Measurements from ENCODE around the gene MAGT1. TPM values are rescaled to one million over a fixed set of nuclear protein-coding genes. Genes with fewer than 3 reads are reported as not detected.

The MAGT1 gene
- total RNA-seq = 53.9 and 70.5 TPM in 2 replicates

GRCh38 chrX:77894921-77895886 lies at the start of gene MAGT1:
Gene MAGT1, minus strand, starts transcription at chrX:77895435. Its CDS starts 25 bp downstream, at chrX:77895410.

GRCh38 chrX:77910108-77910840 lies 15.0 kb upstream of the MAGT1 start, which contains the start of gene ATP7A:
Gene ATP7A, plus strand, starts transcription at chrX:77910693. Its CDS starts 60,949 bp downstream, at chrX:77971642.

GRCh38 chrX:77899081-77899828 lies 4.0 kb upstream of the MAGT1 start, which contains the start of gene COX7B:
Gene COX7B, plus strand, starts transcription at chrX:77899468. Its CDS starts 86 bp downstream, at chrX:77899554.

GRCh38 chrX:77785486-77786364 lies 109.5 kb downstream of the MAGT1 start, which contains the start of gene ATRX:
Gene ATRX, minus strand, starts transcription at chrX:77786216. Its CDS starts 215 bp downstream, at chrX:77786001.

Other genes starting within 250 kb of the MAGT1 start
- 20.6 and 72.1 TPM in 2 replicates for gene ATRX, start 109.2 kb downstream of the MAGT1 start, total RNA-seq
- gene COX7B, start 4.0 kb upstream of the MAGT1 start, total RNA-seq = 299 and 387 TPM in 2 replicates
- 2.9 and 3.9 TPM in 2 replicates for gene ATP7A, start 15.3 kb upstream of the MAGT1 start, total RNA-seq
- gene PGAM4, start 74.2 kb upstream of the MAGT1 start, total RNA-seq = not detected in 2 replicates
- gene PGK1, start 208.8 kb upstream of the MAGT1 start, total RNA-seq = 338 and 353 TPM in 2 replicates
- gene TAF9B, start 244.2 kb upstream of the MAGT1 start, total RNA-seq = 42.4 and 48.9 TPM in 2 replicates

All from myometrial cell (primary cell).